ENCODE measurements around the gene OTOG.

The OTOG gene

DNA sequence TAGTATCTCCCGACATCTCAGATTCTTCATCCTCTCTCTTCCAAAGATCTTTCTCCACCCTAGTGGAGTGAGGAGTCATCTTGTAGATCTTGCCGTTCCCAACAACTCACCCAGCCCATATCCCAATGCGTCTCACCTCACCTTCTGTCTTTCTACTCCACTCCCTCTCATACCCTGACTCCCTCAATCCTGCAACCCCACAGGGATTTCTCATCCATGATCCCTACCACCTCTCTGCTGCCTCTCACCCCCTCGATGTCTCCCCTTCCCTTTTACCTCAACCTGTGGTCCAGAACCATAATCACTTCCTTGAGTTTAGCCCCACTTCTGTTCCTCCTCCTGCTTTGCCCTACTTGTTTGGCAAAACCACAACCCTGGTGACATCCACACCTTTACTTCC, 41.7 kb downstream of the OTOG start:
- Mint-ChIP-seq H3K9me3 (no peaks in the 10 kb centered on the region), H3K27ac (no peak overlapping the region), H3K27me3 (peaks cover 14% of the 10 kb centered on the region), H3K4me1 (ENCODE audit: low read depth) (no peaks in the 10 kb centered on the region), H3K36me3 (ENCODE audit: low read depth) (no peaks in the 10 kb centered on the region), H3K4me3 (no peak overlapping the region)
- no peak for DNase-seq

GRCh38 chr11:17590463-17590862, 43.4 kb downstream of the OTOG start:
- no peaks in the 10 kb centered on the region for H3K9me3 Mint-ChIP-seq
- no peak for DNase-seq

GRCh38 chr11:17591293-17591692, 44.2 kb downstream of the OTOG start:
- H3K27me3 Mint-ChIP-seq: peaks cover 25% of the 10 kb centered on the region
- no peaks in the 10 kb centered on the region for H3K4me1 Mint-ChIP-seq (ENCODE audit: low read depth)
- no peak overlapping the region for H3K27ac Mint-ChIP-seq
- no peak overlapping the region for H3K4me3 Mint-ChIP-seq
- no peaks in the 10 kb centered on the region for H3K9me3 Mint-ChIP-seq
- H3K36me3 Mint-ChIP-seq (ENCODE audit: low read depth): no peaks in the 10 kb centered on the region
- no peak for DNase-seq

More at GRCh38 chr11:17590463-17590862, 43.4 kb downstream of the OTOG start:
- H3K27me3 Mint-ChIP-seq: peaks cover 25% of the 10 kb centered on the region
- no peak overlapping the region for H3K27ac Mint-ChIP-seq
- no peaks in the 10 kb centered on the region for H3K4me1 Mint-ChIP-seq (ENCODE audit: low read depth)
- H3K4me3 Mint-ChIP-seq: no peak overlapping the region
- H3K36me3 Mint-ChIP-seq (ENCODE audit: low read depth): no peaks in the 10 kb centered on the region

DNA sequence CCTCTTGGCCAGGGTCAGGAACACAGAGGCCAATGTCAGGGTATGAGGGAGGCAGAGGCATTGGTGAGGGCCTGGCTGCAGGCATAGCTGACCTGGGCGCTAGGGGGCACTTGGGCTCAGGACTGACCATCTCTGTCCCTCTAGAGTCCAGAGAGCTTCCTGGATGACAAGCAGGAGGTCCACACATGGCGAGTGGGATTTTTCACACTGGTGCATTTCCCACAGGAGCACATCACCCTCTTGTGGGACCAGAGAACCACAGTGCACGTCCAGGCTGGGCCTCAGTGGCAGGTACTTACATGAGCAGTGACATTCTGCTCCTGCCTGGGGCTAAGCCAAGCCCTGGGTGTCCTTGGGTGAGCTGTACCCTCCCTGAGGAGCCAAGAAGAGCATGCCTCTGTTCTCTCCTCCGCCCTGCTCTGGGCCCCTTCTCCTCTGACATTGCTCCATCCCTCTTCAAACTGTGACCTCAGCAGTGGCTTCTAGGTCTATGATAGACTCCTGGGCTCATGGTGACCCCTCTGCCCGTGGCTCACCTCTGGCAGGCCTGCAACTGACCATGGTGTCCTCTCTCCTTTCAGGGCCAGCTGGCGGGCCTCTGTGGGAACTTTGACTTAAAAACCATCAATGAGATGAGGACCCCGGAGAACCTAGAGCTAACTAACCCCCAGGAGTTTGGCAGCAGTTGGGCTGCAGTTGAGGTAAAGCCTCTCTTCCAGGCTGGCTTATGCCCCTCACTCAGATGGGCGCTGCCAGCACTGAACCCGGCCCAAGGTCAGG, 46.6 kb downstream of the OTOG start:
- Mint-ChIP-seq H3K36me3 (ENCODE audit: low read depth) (no peaks in the 10 kb centered on the region), H3K9me3 (no peaks in the 10 kb centered on the region), H3K27me3 (peaks cover 22% of the 10 kb centered on the region), H3K4me3 (no peak overlapping the region), H3K27ac (no peak overlapping the region), H3K4me1 (ENCODE audit: low read depth) (no peaks in the 10 kb centered on the region)
- peak; percentile 11 for DNase-seq

DNA sequence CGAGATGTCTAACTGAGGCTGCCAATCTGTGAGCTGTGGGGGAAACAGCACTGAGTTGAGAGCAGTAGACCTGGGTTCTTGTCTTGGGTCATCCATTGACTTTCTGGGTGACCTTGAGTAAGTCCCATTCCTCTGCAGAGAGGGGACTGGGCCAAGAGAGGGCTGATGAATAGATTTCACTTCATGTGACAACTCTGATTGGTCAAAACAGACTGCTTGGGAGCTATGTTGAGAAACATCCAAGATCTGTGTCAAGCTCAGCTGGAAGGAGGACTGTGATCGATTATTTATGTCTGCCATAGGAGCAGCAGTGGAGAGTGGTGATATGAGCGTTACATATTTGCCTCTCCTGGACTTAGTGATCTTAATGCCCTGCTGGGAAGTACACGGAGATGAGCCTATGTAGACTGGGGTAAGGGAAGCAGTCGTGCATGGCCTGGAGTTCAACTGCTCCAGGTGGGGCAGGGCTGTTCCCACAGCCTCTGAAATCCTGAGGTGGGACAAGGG, 47.7 kb downstream of the OTOG start:
- H3K9me3 Mint-ChIP-seq: no peaks in the 10 kb centered on the region
- no peaks in the 10 kb centered on the region for H3K4me1 Mint-ChIP-seq (ENCODE audit: low read depth)
- no peaks in the 10 kb centered on the region for H3K36me3 Mint-ChIP-seq (ENCODE audit: low read depth)
- no peak overlapping the region for H3K27ac Mint-ChIP-seq
- no peak for DNase-seq
- H3K27me3 Mint-ChIP-seq: peaks cover 29% of the 10 kb centered on the region
- H3K4me3 Mint-ChIP-seq: no peak overlapping the region

DNA sequence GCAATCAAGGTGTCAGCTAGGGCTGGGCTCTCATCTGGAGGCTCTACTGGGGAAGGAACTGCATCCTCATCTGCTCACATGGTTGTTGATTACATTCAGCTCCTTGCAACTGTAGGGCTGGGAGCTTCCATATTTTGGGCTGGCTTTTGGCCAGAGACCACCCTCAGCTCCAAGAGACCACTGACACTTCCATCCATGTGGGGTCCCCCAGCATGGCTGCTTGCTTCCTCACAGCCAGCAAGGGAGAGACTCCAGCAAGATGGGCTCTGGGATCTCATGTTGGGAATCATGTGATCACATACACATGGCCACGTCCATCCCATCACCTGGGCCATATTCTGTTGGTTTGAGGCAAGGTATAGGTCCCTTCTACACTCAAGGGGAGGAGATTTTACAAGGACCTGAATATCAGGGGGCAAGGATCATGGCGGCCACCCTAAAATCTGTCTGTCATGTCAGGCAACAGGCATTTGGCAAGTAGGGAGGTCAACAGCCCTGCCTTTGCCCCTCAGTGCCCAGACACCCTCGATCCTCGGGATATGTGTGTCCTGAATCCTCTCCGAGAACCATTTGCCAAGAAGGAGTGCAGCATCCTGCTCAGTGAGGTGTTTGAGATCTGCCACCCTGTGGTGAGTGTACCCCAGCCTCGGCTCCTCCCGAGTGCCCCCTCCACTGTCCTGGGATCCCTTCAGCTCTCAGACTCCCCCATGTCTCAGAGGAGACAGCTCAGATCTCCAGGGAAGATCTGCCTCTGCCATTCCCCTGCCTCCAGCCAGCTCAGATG, 48.7 kb downstream of the OTOG start:
- Mint-ChIP-seq H3K4me1 (ENCODE audit: low read depth) (peaks cover under 1% of the 10 kb centered on the region), H3K27ac (no peak overlapping the region), H3K27me3 (peaks cover 30% of the 10 kb centered on the region), H3K36me3 (ENCODE audit: low read depth) (no peaks in the 10 kb centered on the region), H3K9me3 (no peaks in the 10 kb centered on the region), H3K4me3 (no peak overlapping the region)
- DNase-seq: peak; percentile 18

GRCh38 chr11:17596310-17596669, 49.2 kb downstream of the OTOG start:
- no peak for DNase-seq
- H3K4me1 Mint-ChIP-seq (ENCODE audit: low read depth): peaks cover 4% of the 10 kb centered on the region
- no peak overlapping the region for H3K4me3 Mint-ChIP-seq
- peaks cover 31% of the 10 kb centered on the region for H3K27me3 Mint-ChIP-seq
- no peak overlapping the region for H3K27ac Mint-ChIP-seq
- no peaks in the 10 kb centered on the region for H3K36me3 Mint-ChIP-seq (ENCODE audit: low read depth)
- H3K9me3 Mint-ChIP-seq: no peaks in the 10 kb centered on the region

GRCh38 chr11:17596711-17597110, 49.7 kb downstream of the OTOG start:
- no peak overlapping the region for H3K27ac Mint-ChIP-seq
- H3K27me3 Mint-ChIP-seq: peaks cover 27% of the 10 kb centered on the region
- peaks cover 4% of the 10 kb centered on the region for H3K4me1 Mint-ChIP-seq (ENCODE audit: low read depth)
- no peaks in the 10 kb centered on the region for H3K36me3 Mint-ChIP-seq (ENCODE audit: low read depth)
- no peak overlapping the region for H3K4me3 Mint-ChIP-seq
- peak; percentile 14 for DNase-seq
- H3K9me3 Mint-ChIP-seq: no peaks in the 10 kb centered on the region

DNA sequence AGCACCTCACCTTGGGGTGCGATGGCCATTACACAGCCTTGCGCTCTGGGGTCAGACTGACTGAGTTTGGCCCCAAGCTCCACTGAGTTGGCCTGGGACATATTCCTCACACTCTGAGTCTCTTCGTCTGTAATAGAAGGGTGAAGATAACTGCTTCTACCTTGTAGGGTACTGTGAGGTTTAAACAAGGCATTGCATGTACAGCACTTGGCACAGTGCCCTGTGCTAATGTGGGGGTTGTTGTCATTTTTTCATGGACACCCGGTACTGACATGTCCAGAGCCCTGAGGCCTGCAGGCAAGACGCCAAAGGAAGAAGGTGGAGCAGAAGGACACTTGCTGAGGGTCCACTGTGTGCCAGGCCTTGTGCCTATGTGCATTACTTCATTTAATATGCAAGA, 50.7 kb downstream of the OTOG start:
- Mint-ChIP-seq H3K27ac (no peak overlapping the region), H3K36me3 (ENCODE audit: low read depth) (no peaks in the 10 kb centered on the region), H3K4me3 (no peak overlapping the region), H3K9me3 (no peaks in the 10 kb centered on the region), H3K4me1 (ENCODE audit: low read depth) (peaks cover 4% of the 10 kb centered on the region), H3K27me3 (peaks cover 24% of the 10 kb centered on the region)
- DNase-seq: no peak

DNA sequence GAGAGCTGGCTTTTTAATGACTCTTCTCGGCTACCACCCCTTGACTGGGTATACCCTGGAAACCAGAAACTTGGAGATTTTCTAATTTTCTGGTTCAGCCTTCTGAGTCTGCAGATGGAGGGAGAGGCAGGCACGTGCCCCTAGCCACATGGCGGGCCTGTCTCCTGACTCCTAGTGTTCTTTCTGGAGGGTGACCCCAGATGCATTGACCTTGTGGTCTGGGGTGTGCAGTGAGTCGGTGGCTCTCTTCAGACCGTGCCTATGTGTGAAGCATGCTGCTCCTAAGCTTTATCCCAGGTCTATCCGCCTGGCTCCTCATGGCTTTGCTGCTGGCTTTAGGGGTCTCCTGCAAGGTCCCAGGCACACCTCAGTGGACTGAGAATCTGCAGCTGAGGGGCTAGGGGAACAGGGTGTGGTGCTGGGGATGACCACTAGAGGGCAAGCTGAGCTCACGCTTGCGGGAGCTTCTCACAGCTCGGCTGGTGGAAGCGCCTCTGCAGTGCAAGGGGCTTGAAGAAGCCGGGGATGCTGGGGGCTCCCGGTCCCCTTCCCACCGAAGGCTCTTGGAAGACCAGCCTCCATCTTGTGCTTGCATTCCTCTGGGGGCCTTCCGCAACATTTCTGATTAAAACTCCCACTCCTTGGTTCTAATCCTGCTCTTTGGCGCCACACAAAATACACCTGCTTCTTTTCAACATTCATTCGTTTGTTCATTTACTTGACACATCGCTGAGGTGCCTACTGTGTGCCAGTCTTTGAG, 51.8 kb downstream of the OTOG start:
- no peak overlapping the region for H3K27ac Mint-ChIP-seq
- no peak overlapping the region for H3K4me3 Mint-ChIP-seq
- peaks cover 21% of the 10 kb centered on the region for H3K27me3 Mint-ChIP-seq
- H3K9me3 Mint-ChIP-seq: no peaks in the 10 kb centered on the region
- H3K36me3 Mint-ChIP-seq (ENCODE audit: low read depth): no peaks in the 10 kb centered on the region
- peaks cover 4% of the 10 kb centered on the region for H3K4me1 Mint-ChIP-seq (ENCODE audit: low read depth)
- peak; percentile 81 for DNase-seq

GRCh38 chr11:17599460-17599925, 52.4 kb downstream of the OTOG start:
- Mint-ChIP-seq H3K9me3 (no peaks in the 10 kb centered on the region), H3K27ac (no peak overlapping the region), H3K4me3 (no peak overlapping the region), H3K27me3 (peaks cover 16% of the 10 kb centered on the region), H3K36me3 (ENCODE audit: low read depth) (no peaks in the 10 kb centered on the region), H3K4me1 (ENCODE audit: low read depth) (peaks cover 4% of the 10 kb centered on the region)
- DNase-seq: peak; percentile 24

GRCh38 chr11:17600316-17601255, 53.5 kb downstream of the OTOG start:
- Mint-ChIP-seq H3K27ac (no peak overlapping the region), H3K4me3 (no peak overlapping the region), H3K4me1 (ENCODE audit: low read depth) (peaks cover 4% of the 10 kb centered on the region), H3K27me3 (peaks cover 10% of the 10 kb centered on the region), H3K36me3 (ENCODE audit: low read depth) (no peaks in the 10 kb centered on the region), H3K9me3 (no peaks in the 10 kb centered on the region)
- peak; percentile 13 for DNase-seq

DNA sequence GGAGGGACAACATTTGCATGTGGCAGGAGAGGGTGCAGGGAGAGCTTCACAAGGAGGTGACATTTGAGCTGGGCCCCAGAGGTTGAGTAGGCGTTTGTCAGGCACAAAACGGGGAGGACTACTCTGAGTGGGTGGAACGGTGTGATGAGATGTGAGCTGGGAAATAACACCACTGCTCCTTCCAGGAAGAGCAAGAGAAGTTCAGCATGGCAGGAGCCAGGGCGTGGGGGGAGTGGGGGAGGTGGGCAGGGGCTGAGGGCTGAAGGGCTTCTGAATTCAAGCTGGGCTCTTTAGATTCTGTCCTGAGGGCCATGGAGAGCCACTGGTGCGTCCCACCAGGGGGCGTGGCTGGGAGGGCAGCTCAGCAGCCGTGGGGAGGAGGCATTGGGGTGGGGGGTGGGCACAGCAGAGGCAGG, 54.2 kb downstream of the OTOG start:
- no peak for DNase-seq
- Mint-ChIP-seq H3K27me3 (peaks cover 10% of the 10 kb centered on the region), H3K27ac (no peak overlapping the region)

More for the DNA sequence above, 54.2 kb downstream of the OTOG start:
- Mint-ChIP-seq H3K4me3 (no peak overlapping the region), H3K36me3 (ENCODE audit: low read depth) (no peaks in the 10 kb centered on the region), H3K4me1 (ENCODE audit: low read depth) (peaks cover 4% of the 10 kb centered on the region), H3K9me3 (no peaks in the 10 kb centered on the region)

Measured in activated T-cell treated with anti-CD3 and anti-CD28 coated beads, Interleukin-2, amount 50 U/mL, for 24 hours (primary cell).